ENCODE results near the gene NR2F2.

Gene NR2F2

DNA sequence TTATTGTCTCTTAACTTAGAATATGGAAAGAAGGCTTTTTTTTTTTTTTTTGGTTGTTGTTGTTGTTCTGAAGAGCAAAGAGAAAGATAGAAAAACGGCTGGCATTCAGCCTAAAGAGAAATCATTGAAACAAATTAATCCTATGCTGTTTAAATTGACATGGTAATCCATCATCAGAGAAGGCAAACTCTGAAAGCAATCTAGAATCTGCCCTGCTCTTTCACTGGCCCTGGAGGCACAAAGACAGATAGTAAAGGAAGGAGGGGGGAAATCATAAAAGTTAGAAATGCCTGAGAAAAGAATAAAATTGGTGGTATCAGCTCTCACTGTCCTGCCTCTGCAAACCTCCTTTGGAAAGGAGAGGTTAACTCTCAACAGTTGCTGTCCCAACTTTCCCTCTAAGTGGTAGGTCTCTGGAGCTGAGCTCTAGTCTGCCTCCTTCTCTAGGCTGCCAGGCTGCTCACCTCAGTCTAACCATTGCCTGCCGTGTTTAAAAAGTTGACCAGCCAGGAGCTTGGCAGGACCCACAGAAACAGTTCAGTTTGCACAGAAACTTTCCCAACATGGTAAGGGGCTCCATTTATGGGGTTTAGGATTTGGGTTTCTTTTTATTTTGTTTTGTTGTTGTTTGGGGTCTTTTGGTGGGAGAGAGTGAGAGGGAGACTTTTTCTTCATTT is 13.4 kb upstream of the NR2F2 start:
- no peak for DNase-seq (ENCODE audit: low read depth, low spot score)

DNA sequence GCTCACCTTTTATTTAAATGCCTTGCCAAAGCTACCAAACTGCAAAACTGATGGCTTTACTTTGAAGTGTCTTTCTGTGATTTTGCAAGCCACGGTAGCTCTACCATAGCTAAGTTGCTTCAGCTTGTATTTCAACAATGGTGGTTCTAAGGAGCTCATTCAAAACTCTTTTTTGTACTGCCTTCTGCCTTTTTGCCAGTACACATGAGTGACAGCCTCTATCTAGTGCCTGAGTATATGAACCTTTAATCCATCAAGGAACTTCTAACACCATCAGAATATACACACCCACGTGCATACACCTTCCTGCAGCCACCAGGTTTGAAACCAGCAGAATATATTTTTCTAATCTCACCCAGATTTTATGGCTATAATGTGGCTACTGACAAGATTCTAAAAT is 10.4 kb upstream of the NR2F2 start:
- DNase-seq (ENCODE audit: low read depth, low spot score): no peak

DNA sequence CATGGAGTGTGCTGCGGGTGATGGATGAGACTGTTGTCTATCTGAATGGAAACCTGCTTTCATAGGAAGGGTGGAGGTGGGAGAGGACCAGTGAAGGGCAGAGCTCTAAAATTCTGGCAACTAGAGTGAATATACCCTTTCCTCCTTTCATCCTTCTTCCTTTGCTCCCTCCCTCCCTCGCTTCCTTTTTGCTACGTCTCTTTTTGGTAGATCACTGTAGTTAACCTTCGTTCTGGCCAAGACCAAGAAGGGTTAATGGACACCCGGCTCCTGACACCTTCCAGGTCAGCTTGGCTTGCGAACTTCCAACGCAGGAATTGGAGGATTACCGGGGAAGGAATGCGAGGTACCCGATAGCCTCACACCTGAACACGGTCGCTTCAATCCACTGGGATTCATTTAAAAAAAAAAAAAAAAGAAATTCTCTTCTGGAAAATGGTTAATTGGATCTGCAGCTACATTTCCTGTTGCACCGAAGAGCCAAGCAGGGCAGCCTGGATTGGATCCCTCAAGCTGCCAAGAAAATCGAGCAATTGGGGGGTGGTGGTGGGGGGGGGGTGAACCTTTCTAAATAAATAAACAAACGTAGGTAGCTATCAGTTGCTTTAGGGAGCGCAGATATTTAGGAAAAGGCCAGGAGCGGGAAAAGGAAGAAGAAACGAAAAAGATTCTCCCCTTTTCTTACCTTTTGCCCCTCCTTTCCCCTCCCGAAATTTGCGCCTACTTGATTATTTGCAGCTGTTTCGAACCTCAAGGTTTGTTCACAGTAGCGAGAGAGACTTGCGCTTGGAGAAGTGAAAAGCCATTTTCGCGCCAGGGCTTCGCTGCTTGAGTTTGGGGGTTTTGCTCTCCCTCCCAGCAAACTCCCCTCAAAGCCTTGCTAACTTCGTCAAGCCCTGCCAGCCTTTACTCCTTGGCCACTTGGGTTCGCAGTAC is 9.5 kb upstream of the NR2F2 start:
- peak; percentile 9 for DNase-seq (ENCODE audit: low read depth, low spot score)

DNA sequence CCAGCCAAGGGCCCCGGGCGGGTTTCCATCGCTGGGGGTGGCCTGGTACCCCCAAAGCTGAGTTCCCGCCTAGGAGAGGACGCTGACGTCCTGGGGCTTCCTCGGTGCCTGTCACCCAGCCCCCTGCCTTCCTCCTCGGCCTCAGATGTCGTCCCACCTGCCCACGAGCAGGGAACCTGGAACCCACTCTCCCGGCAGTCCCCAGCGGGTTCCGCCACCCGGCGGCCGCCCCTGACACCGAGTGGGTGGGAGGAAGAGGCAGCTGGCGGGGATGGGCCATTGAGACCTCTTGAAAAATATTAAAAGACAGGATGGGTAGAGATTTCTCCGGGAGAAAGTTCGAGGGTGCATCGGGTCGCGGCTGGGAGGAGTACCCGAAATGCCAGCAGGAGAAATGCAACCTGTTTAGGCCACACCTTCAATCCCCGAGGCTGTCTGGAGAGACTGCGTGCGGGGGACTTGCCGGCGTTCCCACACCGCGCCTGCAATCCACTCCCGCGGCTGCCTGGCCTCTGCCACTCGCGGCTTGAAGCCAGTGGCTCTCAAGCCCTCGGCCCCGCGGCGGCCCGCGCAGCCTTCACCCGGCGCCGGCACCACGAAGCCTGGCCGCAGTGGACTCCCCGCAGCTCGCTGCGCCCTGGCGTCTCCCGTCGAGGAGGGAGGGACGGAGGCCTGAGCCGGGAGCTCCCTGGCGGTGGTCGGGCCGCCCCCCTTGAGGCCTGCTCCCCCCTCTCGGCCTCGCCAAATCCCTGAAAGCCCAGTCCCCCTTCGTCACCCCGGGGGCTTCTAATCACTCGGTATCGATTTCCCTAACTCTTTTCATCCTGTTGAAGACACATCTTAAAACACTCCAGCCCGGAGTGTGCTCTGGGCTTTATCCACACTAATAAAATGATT is 8.6 kb upstream of the NR2F2 start:
- DNase-seq (ENCODE audit: low read depth, low spot score): peak; percentile 41

DNA sequence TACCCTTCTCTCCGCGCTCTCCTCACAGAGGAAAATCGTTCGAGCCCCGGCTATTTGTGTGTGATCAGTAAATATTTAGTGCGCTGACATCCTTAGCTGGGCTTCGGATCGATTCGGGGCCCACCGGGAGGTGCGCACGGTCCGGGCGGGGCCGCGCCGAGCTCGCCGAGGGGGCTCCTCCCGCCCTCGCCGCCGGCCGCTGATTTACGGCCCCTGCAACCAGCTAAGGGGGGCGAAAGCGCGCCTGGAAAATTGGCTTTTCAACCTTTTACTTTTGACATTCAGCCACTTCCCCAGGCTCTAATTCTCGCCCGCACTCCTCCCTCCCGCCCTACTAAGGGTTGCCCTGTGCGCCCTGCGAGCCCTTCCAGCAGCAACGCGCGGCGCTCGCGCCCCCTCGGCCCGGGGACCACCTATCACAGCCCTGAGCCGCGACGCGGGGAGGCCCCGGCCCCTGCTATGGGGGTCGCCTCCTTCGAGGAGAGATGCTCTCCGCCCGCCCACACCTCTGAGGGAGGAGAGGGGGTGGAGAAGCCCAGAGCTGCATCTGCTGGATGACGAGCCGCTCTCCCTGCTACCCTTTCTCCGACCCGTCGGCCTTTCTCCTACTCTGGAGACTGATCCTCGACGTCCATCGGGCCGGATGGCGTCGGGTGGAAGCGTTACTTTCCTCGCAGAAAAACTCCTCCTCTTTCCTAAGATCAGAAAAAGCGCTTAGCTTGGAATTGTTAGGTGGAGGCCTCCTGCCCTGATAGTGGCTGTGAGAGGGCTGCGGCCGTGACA is 7.8 kb upstream of the NR2F2 start:
- no peak for DNase-seq (ENCODE audit: low read depth, low spot score)

DNA sequence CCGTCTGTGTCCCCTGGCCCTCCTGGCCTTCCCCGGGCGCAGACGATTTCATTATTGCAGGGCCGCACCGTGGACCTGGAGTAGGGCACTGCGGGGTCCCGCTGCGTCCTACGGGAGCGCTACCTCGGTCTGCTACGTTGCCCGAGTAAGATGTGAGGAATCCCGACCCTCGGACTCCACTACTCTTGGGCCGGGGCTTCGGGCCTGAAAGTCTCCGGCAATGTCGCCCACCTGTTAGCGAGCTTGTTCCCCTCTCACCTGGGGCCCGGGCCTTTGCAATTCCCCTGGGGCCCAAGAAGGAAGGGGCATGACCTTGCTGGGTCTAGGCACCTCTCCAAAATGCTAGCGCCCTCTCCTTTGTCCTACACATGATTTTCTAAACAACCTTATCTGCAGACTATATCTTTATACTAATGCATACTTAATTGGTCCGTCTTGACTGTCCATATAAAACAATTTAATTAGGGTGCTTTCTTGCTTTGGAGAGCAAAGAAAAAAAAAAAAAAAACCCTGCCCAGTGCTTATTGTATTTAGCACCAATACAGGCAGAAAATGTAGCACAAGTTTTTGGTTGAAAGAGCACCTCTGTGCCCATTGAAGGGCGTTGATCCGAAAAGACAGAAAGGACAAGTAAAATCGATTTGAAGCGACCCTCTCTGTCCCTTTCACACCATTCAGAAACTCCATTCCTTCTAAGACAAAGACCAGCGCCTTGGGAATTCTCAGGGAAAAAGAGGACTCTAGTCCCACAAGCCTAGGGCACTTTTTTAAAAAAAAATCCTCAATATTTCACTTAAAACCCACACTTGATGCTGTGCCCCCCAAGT is 7.0 kb upstream of the NR2F2 start:
- no peak for DNase-seq (ENCODE audit: low read depth, low spot score)

DNA sequence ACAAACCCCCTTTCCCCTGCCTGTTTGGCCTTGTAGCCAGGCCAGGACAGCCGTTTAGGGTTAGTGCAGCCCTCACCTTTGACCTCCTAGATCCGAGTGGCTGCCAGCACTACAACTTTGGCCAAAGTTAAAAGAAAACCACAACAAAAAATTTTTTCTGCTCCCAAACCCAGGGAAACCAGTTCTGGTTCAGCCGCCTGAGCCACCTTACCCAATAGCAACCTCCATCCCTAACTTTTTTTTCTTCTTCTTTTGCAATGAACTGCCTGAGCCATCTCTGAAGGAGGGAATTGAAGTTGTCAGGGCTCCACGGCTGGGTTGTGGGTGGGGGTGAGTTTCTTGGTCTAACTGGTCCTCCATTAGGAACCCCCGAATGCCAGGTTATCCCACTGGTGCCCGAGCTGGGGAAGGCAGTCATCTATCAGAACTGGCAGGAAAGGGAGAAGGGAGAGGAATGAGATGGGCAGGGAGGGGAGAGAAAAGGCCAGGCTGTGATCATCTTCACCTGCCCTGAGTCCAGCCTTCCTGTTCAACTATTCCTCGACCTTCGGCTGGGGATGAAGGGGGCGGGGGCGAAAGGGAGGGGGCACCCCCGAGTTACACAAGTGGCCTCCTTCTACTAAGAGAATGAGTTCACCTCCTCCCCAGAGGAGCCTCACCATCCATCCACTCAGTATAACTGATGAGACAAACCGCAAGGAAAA is 6.2 kb upstream of the NR2F2 start:
- DNase-seq (ENCODE audit: low read depth, low spot score): peak; percentile 1

DNA sequence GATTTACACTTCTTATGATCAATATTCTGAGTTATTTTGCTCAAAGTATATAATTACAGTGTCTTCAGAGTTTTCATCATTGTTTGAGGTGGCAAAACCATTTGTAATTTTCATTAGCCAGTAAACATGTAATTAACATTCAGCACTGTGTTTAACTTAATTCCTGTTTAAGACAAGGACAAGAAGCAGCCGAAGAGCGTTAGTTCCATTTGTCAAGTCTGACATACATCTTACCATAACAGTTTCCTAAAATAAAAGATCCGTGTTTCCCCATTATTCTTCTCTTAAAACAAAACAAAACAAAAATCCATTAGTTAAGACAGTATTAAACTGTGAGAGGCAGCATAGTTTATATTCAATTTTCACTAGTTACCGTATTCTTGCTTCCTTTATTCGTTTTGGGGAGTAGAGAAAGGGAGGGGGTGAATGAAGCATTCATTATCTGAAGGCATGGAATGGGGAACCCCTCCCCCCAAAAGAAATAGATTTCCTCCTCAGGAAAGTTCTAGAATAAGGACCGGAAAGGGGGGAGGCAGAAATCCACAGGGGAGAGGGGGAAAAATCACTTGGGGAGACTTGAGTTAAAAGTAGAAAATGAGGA is 5.5 kb upstream of the NR2F2 start:
- peak; percentile 3 for DNase-seq (ENCODE audit: low read depth, low spot score)

DNA sequence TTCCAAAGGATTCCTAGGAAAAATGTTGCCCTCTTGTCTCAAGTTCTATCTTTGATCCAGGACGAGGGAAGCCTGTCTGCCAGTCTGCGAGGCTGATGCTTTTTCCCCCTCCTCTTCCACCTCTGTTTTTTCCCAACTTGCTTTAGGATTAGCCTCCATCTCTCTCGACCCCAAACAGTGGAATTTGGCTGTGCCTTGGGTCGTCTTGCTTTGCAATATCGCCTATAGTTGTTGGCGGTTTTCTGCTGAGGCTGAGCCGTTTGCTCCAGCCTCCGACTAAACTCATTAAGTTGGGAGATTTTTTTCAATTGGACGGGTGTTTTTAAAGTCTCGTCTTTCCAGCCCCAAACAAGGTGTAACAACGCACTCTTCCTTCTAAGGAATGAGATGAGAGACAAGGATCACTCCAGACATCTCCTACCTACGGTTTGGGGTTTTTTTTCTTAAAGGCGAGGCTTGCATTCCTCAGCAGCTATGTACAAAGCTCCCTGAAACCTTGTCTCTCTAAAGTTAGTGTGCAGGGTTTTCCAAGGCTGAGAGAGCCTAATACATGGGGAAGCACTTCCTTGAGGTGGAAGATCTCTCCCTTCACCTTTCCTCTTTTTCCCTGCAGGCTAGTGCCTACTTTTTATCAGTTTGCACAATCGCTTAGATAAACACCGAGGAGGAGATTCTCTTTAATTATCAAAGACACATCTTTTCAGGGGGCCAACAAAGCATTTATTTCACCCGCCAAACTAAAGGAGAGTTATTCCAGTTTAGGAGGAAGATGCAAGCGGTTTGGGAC is 4.8 kb upstream of the NR2F2 start:
- DNase-seq (ENCODE audit: low read depth, low spot score): peak; percentile 42

DNA sequence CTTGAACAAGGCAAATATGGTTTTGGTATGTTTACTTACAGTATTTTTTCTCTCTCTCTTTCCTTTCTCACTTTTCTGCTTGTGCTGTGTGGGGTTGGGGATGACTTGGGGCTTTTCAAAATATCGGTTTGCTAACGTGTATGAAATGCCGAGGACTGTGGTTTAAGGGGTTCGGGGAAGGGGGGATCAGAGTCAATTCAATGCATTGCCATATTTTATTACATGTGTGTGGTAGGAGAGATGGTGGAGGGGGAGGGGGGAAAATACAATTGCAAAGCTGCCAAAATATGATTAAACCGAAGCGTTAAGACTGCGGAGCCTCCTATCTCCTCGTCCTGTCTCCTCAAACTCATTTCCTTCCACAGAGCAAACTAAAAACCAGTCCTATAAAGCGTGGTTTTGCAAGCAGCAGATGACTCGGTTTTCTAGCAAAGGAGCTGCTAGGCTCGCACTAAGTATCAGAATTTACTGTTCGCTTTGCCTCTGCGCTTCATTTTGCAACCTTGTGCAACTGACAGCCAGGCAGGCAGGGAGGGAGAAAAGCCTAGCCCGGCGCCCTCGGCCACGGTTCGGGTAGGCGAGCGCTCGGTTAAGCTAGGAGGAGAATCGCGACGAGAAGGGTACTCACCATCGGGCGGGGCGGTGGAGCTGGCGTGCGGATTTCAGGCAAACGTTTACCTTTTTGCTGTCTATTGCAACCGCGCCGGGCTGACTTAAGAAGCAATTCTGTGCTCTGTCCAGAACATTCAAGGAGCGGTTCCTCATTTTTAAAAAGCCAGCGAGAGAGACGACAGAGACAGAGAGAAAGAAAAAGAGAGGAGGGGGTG is 4.0 kb upstream of the NR2F2 start:
- DNase-seq (ENCODE audit: low read depth, low spot score): peak; percentile 59

DNA sequence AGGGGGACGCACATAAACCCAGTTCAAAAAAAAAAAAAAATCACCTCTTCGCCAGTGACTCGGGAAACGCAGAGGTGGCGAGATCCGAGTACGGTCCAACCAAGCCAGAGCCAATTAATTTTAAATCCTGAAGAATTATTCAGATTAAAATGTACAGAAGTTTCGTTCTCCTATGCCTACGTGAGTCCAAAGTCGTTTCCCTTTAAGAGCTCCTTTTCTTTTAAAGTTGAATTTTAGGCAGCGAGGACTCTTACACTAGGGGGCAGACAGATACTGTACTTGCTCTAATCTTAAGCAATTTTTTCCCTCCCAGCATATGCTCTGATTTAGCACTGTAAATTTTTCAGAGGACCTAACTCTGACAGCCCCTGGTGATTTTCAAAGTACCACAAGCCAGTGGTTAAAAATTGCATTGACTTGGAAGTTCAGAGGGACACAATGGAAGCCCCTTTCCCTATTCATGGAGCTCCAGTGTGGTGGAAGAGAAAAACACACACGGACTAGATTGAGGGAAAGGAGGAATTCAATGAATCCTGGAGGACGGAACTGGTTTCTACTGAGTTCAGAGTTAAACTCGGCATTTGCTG is 3.3 kb upstream of the NR2F2 start:
- DNase-seq (ENCODE audit: low read depth, low spot score): peak; percentile 80

DNA sequence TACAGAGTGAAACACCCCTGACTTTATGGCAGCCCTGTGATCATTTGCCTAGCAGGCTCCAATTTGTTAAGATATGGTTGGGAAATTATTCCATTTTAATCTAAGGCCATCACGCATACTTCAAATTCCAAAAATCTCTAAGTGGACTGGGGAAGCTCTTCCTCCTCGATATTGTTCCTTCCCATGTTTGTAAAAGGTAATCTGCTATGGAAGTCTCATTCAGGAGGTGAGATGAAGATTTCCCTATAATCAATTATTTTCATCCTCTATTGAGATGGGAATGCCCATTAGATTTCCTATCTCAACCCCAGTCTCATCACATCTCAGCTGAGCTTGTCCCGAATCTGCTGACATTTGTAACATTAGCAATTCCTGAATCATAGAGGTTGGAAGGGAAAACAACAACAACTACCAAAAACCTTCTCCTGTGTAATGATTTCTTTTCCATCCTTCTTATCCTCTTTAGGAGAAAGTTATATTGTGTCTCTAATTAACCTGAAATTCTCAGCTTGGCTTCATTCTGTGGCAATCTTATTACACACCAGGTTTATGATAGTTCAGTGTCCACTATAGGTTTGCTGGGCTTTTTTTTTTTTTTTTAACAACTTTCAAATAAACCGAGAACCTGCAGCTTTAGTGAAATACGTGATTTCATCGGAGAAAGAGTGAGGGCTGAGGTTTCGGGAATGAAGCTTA is 2.2 kb upstream of the NR2F2 start:
- DNase-seq (ENCODE audit: low read depth, low spot score): peak; percentile 8

DNA sequence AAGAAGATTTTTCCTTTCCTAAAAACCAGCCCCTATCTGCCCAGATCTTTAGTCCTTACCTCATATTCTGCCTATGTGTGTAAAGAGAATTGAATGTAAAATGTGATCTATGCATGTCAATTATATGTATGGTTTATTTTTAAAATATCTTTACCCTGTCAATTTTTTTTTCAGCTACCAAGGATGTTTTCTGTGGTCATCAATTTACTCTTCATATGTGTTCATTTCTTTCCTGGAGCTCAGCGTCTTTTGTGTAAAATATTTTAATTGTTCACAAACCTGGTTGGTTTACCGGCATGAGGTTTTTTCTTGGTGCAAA is 1.7 kb upstream of the NR2F2 start:
- no peak for DNase-seq (ENCODE audit: low read depth, low spot score)

DNA sequence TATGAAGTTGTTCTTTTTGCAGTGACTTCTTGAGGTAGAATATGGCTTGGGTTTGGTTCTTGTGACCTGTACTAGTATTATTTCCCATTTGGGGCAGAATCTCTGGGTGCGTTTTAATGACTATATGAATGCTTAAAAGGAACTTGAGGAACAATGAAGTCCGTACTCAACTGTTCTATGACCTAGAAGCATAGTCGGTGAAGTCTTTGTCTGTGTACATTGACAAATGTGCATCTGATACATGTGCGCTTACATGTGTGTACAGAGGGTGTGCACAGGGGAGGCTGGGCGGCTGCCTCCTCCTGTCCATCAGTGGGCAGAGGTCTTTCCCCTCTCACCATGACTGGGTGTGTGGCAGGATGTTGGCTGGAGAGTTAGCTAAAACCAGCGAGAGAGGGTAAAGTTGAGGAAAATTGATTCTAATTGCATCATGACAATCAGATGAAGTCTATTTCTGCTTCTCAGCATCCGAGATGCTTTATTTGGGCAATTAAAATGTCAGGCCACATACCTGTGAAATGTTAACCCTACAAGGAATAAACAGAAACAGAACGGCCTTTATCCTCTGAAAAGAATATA is 1.0 kb upstream of the NR2F2 start:
- peak; percentile 8 for DNase-seq (ENCODE audit: low read depth, low spot score)

DNA sequence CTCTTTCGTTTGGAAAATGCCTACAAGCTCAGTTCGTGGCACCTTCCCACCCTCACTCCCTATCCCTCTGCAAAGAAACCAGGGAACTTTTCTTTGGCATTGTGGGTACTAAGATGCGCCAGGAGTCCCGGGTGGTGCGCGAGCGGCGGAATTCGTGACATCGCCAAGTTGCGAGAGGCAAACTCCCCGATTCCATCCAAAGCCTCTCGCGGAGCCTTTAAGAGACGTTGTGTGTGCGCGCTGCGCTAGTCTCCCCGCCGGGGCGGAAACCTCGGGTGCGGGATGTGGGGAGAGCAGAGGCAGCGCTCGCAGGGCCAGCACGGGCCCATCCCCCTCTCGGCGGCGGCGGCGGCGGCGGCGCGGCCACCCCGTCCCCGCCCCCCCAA is 443 bp upstream of the NR2F2 start:
- DNase-seq (ENCODE audit: low read depth, low spot score): no peak

DNA sequence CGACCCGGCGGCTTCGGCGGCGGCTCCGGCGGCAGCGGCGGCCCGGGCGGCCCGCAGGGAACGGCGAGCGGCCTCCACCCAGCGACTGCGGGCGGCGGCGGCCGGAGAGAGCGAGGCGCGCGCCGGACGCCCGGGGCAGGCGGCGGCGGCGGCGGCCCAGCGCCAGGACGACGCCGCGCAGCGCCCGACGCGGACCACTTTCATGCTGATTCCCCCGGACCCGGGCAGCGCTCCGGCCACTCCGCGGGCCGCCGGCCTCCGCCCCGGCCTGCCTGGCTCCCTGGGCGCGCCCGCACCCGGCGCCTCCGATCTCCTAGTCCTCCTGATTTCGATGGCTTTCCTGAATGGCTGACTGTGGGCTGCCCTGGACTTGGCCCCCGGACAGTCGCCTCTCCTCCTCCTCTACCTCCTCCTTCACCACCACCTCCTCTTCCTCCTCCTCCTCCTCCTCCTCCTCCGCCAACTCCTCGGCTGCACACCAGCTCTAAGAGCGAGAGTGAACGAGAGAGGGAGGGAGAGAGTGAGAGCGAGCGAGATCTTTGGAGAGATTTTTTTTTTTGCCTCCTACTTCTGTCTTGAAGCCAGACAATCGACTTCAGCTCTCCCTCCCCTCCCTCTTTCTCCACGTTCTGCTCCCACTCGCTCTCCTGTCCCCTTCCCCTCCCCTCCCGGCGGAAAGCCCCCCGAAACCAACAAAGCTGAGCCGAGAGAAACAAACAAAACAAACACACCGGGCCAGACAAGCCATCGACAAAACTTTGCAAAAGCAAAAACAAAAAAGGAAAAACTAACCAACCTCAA is 844 bp downstream of the NR2F2 start:
- peak; percentile 70 for DNase-seq (ENCODE audit: low read depth, low spot score)

Data from astrocyte of the hippocampus (primary cell).